IMR-90 (cell line): Measurements from ENCODE around the gene WDR70. TPM values are rescaled to one million over a fixed set of nuclear protein-coding genes. Genes with fewer than 3 reads are reported as not detected.

Experiments
- ATAC-seq: fragments of 200-7000 bp; cut with Tn5 transposase; 2 replicates; pipeline ENCODE4 v1.9.1; 2020; ENCODE audit warnings: low read depth, mild to moderate bottlenecking, moderate library complexity
- BruUV-seq: library from RNA; stranded (reverse); fragments of 400-500 nt; replicated peaks from 2 replicates; lab custom pipeline; 2021; lab: Mats Ljungman, UMichigan
- CTCF ChIA-PET: fragments of 300-600 bp; formaldehyde crosslinking; extraction: SDS; loops from one replicate; lab custom pipeline; 2021; ENCODE audit warnings: antibody characterized with exemption; lab: Yijun Ruan, JAX
- POLR2A ChIA-PET: fragments of 300-600 bp; sonication (Branson Sonifier 250); formaldehyde crosslinking; loops from one replicate; lab custom pipeline; 2022; ENCODE audit warnings: antibody characterized with exemption; ENCODE audit not compliant: unreplicated experiment; lab: Charles Lee
- DNase-seq: peaks from one replicate; pipeline ENCODE4 v3.0.0; 2013
- H2AFZ ChIP-seq: replicated peaks from 2 replicates; pipeline ENCODE3; 2013; ENCODE audit warnings: low read length, mild to moderate bottlenecking; ENCODE audit not compliant: poor library complexity
- H2AK5ac ChIP-seq: 2 replicates; pipeline ENCODE4 v1.6.1; 2013; ENCODE audit warnings: low read depth, low read length, inconsistent platforms
- H2AK9ac ChIP-seq: replicated peaks from 2 replicates; pipeline ENCODE3; 2013; ENCODE audit warnings: mild to moderate bottlenecking, low read depth, low read length, moderate library complexity; ENCODE audit not compliant: poor library complexity
- H2BK120ac ChIP-seq: 2 replicates; pipeline ENCODE4 v1.6.1; 2013; ENCODE audit warnings: low read depth, low read length, inconsistent platforms
- H2BK15ac ChIP-seq: 3 replicates; pipeline ENCODE4 v1.6.1; 2013; ENCODE audit warnings: low read depth, low read length, inconsistent platforms
- H2BK20ac ChIP-seq: 2 replicates; pipeline ENCODE4 v1.6.1; 2013; ENCODE audit warnings: low read depth, mild to moderate bottlenecking, inconsistent platforms, low read length, moderate library complexity
- H2BK5ac ChIP-seq: 2 replicates; pipeline ENCODE4 v1.6.1; 2013; ENCODE audit warnings: mild to moderate bottlenecking, low read depth, low read length, inconsistent platforms; ENCODE audit not compliant: poor library complexity, severe bottlenecking
- H3K14ac ChIP-seq: replicated peaks from 2 replicates; pipeline ENCODE4 v1.6.1; 2013; ENCODE audit warnings: low read depth, low read length, inconsistent platforms
- H3K18ac ChIP-seq: 2 replicates; pipeline ENCODE4 v1.6.1; 2013; ENCODE audit warnings: low read depth, low read length, control low read depth
- H3K23ac ChIP-seq: 2 replicates; pipeline ENCODE4 v1.6.1; 2013; ENCODE audit warnings: low read depth, low read length, inconsistent platforms
- H3K27ac ChIP-seq: 2 replicates; pipeline ENCODE4 v1.5.1; 2013; ENCODE audit warnings: mild to moderate bottlenecking, control low read depth, low read length; ENCODE audit not compliant: insufficient read depth
- H3K27me3 ChIP-seq: 2 replicates; pipeline ENCODE4 v1.6.1; 2013; ENCODE audit warnings: low read length; ENCODE audit not compliant: control insufficient read depth, insufficient read depth
- H3K36me3 ChIP-seq: 2 replicates; pipeline ENCODE4 v1.6.1; 2013; ENCODE audit warnings: low read length, mixed read lengths; ENCODE audit not compliant: control insufficient read depth, insufficient read depth
- H3K4ac ChIP-seq: 2 replicates; pipeline ENCODE4 v1.6.1; 2013; ENCODE audit warnings: low read depth, low read length, inconsistent platforms
- H3K4me1 ChIP-seq: 2 replicates; pipeline ENCODE4 v1.6.1; 2013; ENCODE audit warnings: low read length, mixed read lengths; ENCODE audit not compliant: control insufficient read depth, insufficient read depth
- H3K4me2 ChIP-seq: 2 replicates; pipeline ENCODE4 v1.6.1; 2013; ENCODE audit warnings: low read depth, mild to moderate bottlenecking, control low read depth, low read length, moderate library complexity
- H3K4me3 ChIP-seq: 2 replicates; pipeline ENCODE4 v1.5.1; 2013; ENCODE audit warnings: low read depth, mild to moderate bottlenecking, control low read depth, low read length, moderate library complexity; ENCODE audit not compliant: insufficient read depth
- H3K56ac ChIP-seq: 2 replicates; pipeline ENCODE4 v1.6.1; 2013; ENCODE audit warnings: low read length, inconsistent platforms; ENCODE audit not compliant: insufficient read depth; ENCODE audit errors: extremely low read depth
- H3K79me1 ChIP-seq, 2 experiments: 2 replicates each; pipeline ENCODE4 v1.6.1; 2013; ENCODE audit warnings: low read length in 2 of 2, inconsistent platforms in 1 of 2, low read depth in 1 of 2
- H3K9ac ChIP-seq: 2 replicates; pipeline ENCODE4 v1.6.1; 2013; ENCODE audit warnings: low read depth, low read length, control low read depth
- H3K9me1 ChIP-seq: 2 replicates; pipeline ENCODE4 v1.6.1; 2013; ENCODE audit warnings: low read length, inconsistent platforms; ENCODE audit not compliant: insufficient read depth
- H3K9me3 ChIP-seq: 2 replicates; pipeline ENCODE4 v1.6.1; 2013; ENCODE audit warnings: low read length; ENCODE audit not compliant: control insufficient read depth, insufficient read depth
- H4K20me1 ChIP-seq: 2 replicates; pipeline ENCODE4 v1.6.1; 2013; ENCODE audit warnings: low read length, inconsistent platforms; ENCODE audit not compliant: insufficient read depth
- H4K5ac ChIP-seq: 2 replicates; pipeline ENCODE4 v1.6.1; 2013; ENCODE audit warnings: mild to moderate bottlenecking, low read depth, low read length, control low read depth
- H4K8ac ChIP-seq, 2 experiments: 2 replicates each; pipeline ENCODE4 v1.6.1; 2013; ENCODE audit warnings: low read depth in 2 of 2, low read length in 2 of 2, control low read depth in 1 of 2, inconsistent platforms in 1 of 2
- H4K91ac ChIP-seq: 2 replicates; pipeline ENCODE4 v1.6.1; 2013; ENCODE audit warnings: low read depth, low read length, inconsistent platforms; ENCODE audit not compliant: insufficient read depth
- BHLHE40 ChIP-seq: fragments of 150-350 bp; IDR thresholded peaks from 2 replicates; pipeline ENCODE4 v1.6.1; 2016; ENCODE audit warnings: mild to moderate bottlenecking, low read depth, low read length
- CHD1 ChIP-seq: IDR thresholded peaks from 2 replicates; pipeline ENCODE4 v1.6.1; 2012; ENCODE audit warnings: low read depth, low read length, improper control_type of control experiment
- RAD21 ChIP-seq: IDR thresholded peaks from 2 replicates; pipeline ENCODE4 v1.6.1; 2012; ENCODE audit warnings: low read length, improper control_type of control experiment
- SMC3 ChIP-seq: fragments of 150-350 bp; IDR thresholded peaks from 2 replicates; pipeline ENCODE4 v1.6.1; 2016; ENCODE audit warnings: low read depth, mild to moderate bottlenecking, antibody characterized with exemption, low read length, moderate library complexity
- WGBS, 2 experiments: methylation state at CpG; one replicate each; pipeline versions ENCODE4 v1.1.5 to v1.1.7; 2013; ENCODE audit warnings: missing lambda C conversion rate in 2 of 2; ENCODE audit not compliant: insufficient read length in 1 of 2; ENCODE audit errors: extremely low coverage in 2 of 2; 5-methylcytosine and 5-hydroxymethylcytosine counted together
- dilution Hi-C: fragments of 300-500 bp; cut with HindIII; formaldehyde crosslinking; loops from one replicate; pipeline ENCODE4 v1.14.3; 2018; ENCODE audit warnings: low sequenced_read_pairs; ENCODE audit not compliant: unreplicated experiment
- in situ Hi-C: fragments of 300-500 bp; cut with MboI; formaldehyde crosslinking; loops from 3 replicates; pipeline ENCODE4 v1.14.3; 2019; ENCODE audit warnings: low sequenced_read_pairs, inconsistent platforms, mixed read lengths
- intact Hi-C: fragments of 100-400 bp; cut with micrococcal nuclease; formaldehyde crosslinking; loops from 2 replicates; pipeline ENCODE4 v1.10.0; 2022
- polyA plus RNA-seq, 3 experiments: library from polyadenylated mRNA; depleted of rRNA; stranded (reverse); fragments of >200 nt; gene quantifications; 2 replicates each; pipeline ENCODE4 v1.2.3, GENCODE V29; 2012; ENCODE audit warnings: low replicate concordance in 1 of 3
- total RNA-seq: library from RNA; depleted of rRNA; stranded (reverse); fragments of >200 nt; gene quantifications from 2 replicates; pipeline ENCODE4 v1.2.3, GENCODE V29; 2012
- TF ChIP-seq, protein P1 (sequence below): fragments of 150-350 bp; IDR thresholded peaks from 2 replicates; pipeline ENCODE4 v1.6.1; 2016; ENCODE audit warnings: low read depth, mild to moderate bottlenecking, low read length, moderate library complexity, borderline replicate concordance

WDR70 gene
- total and polyA plus RNA-seq, 2 of the 4 experiments (the other 2 are of a cell fraction): 16.7 to 29.9 TPM

DNA sequence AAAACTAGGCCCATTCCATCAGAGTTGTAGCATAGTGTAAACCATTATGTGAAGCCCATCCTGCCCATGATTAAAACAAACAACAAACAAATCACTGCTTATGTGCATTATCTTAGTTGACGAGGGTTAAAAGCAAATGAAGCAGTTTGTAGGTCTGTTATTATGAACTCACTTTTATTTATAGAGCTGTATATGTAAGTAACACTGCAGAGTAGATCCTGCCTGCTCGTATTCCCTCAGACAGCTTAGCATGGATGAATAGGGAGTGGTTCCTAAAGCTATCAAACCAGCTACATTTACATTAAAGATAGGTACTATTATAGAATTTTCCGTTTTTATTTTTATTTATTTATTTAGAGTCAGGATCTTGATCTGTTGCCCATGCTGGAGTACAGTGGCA lies 348.1 kb downstream of the WDR70 start (continued):
- TF ChIP-seq, protein P1, sequence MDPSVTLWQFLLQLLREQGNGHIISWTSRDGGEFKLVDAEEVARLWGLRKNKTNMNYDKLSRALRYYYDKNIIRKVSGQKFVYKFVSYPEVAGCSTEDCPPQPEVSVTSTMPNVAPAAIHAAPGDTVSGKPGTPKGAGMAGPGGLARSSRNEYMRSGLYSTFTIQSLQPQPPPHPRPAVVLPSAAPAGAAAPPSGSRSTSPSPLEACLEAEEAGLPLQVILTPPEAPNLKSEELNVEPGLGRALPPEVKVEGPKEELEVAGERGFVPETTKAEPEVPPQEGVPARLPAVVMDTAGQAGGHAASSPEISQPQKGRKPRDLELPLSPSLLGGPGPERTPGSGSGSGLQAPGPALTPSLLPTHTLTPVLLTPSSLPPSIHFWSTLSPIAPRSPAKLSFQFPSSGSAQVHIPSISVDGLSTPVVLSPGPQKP: no peak
- TF ChIP-seq SMC3 (no peak), RAD21 (no peak), CHD1 (no peak), BHLHE40 (no peak)

DNA sequence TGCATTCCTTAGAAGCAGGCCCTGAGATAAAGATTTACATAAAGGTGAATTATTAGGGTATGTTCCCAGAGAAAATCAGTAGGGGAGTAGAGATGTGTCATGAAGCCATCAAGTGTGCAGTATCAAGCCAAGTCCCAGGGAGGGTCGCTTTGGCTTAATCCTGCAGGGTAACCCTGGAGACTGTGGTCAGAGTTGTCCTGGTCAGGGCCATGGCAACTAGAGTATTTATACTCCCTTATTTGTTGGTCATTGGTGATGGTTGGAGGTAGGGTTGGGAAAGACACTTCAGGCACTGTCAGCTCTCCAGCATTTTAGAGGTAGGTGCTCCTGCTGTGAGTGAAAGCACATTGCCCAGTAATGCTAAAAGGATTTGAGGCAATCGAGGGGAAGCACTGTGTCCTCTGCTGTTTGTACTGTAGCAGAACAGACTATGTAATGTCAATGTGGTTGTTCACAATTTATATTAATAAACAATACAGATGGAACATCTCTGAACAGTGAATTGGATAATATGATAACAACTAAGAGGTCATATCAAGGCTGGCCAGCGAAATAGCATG lies 351.9 kb downstream of the WDR70 start:
- WGBS, 2 experiments: no CpG with 5 or more reads among the region's 3 CpGs
- no peak overlapping the region for H3K4me2 ChIP-seq
- ChIA-PET CTCF (no interaction called here), POLR2A (no interaction called here)
- H3K4me1 ChIP-seq: no peaks in the 10 kb centered on the region; the same call in 1 of the 2 replicates
- H3K56ac ChIP-seq: no peak overlapping the region
- H3K27ac ChIP-seq: no peak overlapping the region
- no peak overlapping the region for H2AK9ac ChIP-seq
- intact Hi-C loops (no loop called here), dilution Hi-C loops (no loop called here), in situ Hi-C loops (no loop called here)
- no peak overlapping the region for H3K14ac ChIP-seq
- H4K5ac ChIP-seq: no peak overlapping the region
- no peak for TF ChIP-seq BHLHE40
- no peak overlapping the region for H2BK20ac ChIP-seq
- H3K36me3 ChIP-seq: peaks cover 8% of the 10 kb centered on the region
- no TSS peak for BruUV-seq
- no peak overlapping the region for H3K23ac ChIP-seq
- H2AK5ac ChIP-seq: no peak overlapping the region
- ATAC-seq (no peak), DNase-seq (no peak)
- no peak overlapping the region for H3K9ac ChIP-seq
- H2BK120ac ChIP-seq: no peak overlapping the region
- no peak overlapping the region for H3K18ac ChIP-seq
- H3K4ac ChIP-seq: no peak overlapping the region
- H4K8ac ChIP-seq: no peak overlapping the region
- H2BK15ac ChIP-seq: no peak overlapping the region
- H3K9me3 ChIP-seq: no peaks in the 10 kb centered on the region
- H2AFZ ChIP-seq: no peak overlapping the region
- 0 out of 2 replicates have a peak, but pooled peaks cover 3% of the 10 kb centered on the region for H3K9me1 ChIP-seq
- no peaks in the 10 kb centered on the region for H3K79me1 ChIP-seq
- no peaks in the 10 kb centered on the region for H3K27me3 ChIP-seq
- H2BK5ac ChIP-seq: no peak overlapping the region
- no peak overlapping the region for H3K4me3 ChIP-seq
- H4K91ac ChIP-seq: no peak overlapping the region
- no peaks in the 10 kb centered on the region for H4K20me1 ChIP-seq
